Measurements from ENCODE around the gene TAF9B. TPM values are rescaled to one million over a fixed set of nuclear protein-coding genes. Genes with fewer than 3 reads are reported as not detected.
A peak's percentile ranks its signal among the peaks of the same experiment; 100 is the strongest.

TAF9B gene
- polyA plus RNA-seq, 1 donor from 2014 or later, result 49.1 TPM

- no peaks in the 10 kb centered on the region for H3F3A ChIP-seq (ENCODE audit: insufficient read depth, low read length, poor library complexity, severe bottlenecking)
- H3K9me3 ChIP-seq (ENCODE audit: low read length), result no peaks in the 10 kb centered on the region
- no peak overlapping the region for H3K4me3 ChIP-seq (ENCODE audit: low read length)
- H3K9me2 ChIP-seq (ENCODE audit: insufficient read depth, low read length), result no peaks in the 10 kb centered on the region
- H4K20me1 ChIP-seq (ENCODE audit: insufficient read depth), result no peaks in the 10 kb centered on the region
- H3K36me3 ChIP-seq (ENCODE audit: insufficient read depth, low read length), result no peaks in the 10 kb centered on the region
- H3K9ac ChIP-seq (ENCODE audit: low read length), result no peak overlapping the region
- H3K79me2 ChIP-seq (replicated peaks; ENCODE audit: insufficient read depth, low read length), result peaks cover 35% of the 10 kb centered on the region
- TF ChIP-seq MXI1 (conservative IDR thresholded peaks at IDR 0.05; ENCODE audit: poor library complexity, severe bottlenecking), result no peak
- no peak for TF ChIP-seq POLR2AphosphoS5 (IDR thresholded peaks at IDR 0.05)
- TF ChIP-seq EP300 (conservative IDR thresholded peaks at IDR 0.05; ENCODE audit: poor library complexity, severe bottlenecking), result no peak
- TF ChIP-seq RAD21 (conservative IDR thresholded peaks at IDR 0.05), result no peak
- no peak for TF ChIP-seq TAF1 (IDR thresholded peaks at IDR 0.05; ENCODE audit: low read depth)
- no peak for TF ChIP-seq EZH2 (IDR thresholded peaks at IDR 0.05; ENCODE audit: borderline replicate concordance, insufficient read depth, low read length, poor library complexity, severe bottlenecking)
- no peak for TF ChIP-seq SMC3 (conservative IDR thresholded peaks at IDR 0.05; ENCODE audit: poor library complexity)
- no peak overlapping the region for H2AFZ ChIP-seq (ENCODE audit: low read depth, low read length)
- H3K27me3 ChIP-seq (ENCODE audit: insufficient read depth, low read depth, low read length), result no peaks in the 10 kb centered on the region
- no peak overlapping the region for H3K27ac ChIP-seq (ENCODE audit: low read length)
- no peak overlapping the region for H3K4me2 ChIP-seq (ENCODE audit: low read length)
Measured at GRCh38 chrX:78109458-78109857, 30.0 kb downstream of the TAF9B start.

DNA sequence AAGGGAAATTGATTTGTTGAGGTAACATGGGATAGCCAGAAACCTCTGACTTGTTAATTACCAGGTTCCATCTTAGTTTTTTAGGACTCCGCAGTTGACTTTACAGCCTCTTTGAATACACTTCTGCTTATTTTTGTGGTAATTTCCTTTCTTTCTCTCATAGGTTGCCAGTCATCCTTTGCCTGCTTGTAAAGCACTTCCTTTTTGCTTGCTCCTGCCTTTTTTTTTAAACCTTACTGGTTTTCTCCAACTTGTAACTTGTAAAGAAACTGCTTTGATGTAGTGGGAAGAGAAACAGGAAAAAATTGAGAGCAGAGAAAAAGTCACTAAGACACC is 32.8 kb downstream of the TAF9B start:
- no peaks in the 10 kb centered on the region for H3K36me3 ChIP-seq (ENCODE audit: insufficient read depth, low read length)
- H3K9me3 ChIP-seq (ENCODE audit: low read length), result no peaks in the 10 kb centered on the region
- H4K20me1 ChIP-seq (ENCODE audit: insufficient read depth), result no peaks in the 10 kb centered on the region
- no peak overlapping the region for H3K27ac ChIP-seq (ENCODE audit: low read length)
- H3K79me2 ChIP-seq (replicated peaks; ENCODE audit: insufficient read depth, low read length), result peaks cover 35% of the 10 kb centered on the region
- no peaks in the 10 kb centered on the region for H3F3A ChIP-seq (ENCODE audit: insufficient read depth, low read length, poor library complexity, severe bottlenecking)
- H3K9ac ChIP-seq (ENCODE audit: low read length), result no peak overlapping the region
- TF ChIP-seq POLR2AphosphoS5 (IDR thresholded peaks at IDR 0.05), result no peak
- TF ChIP-seq RAD21 (conservative IDR thresholded peaks at IDR 0.05), result no peak
- TF ChIP-seq, protein P1, sequence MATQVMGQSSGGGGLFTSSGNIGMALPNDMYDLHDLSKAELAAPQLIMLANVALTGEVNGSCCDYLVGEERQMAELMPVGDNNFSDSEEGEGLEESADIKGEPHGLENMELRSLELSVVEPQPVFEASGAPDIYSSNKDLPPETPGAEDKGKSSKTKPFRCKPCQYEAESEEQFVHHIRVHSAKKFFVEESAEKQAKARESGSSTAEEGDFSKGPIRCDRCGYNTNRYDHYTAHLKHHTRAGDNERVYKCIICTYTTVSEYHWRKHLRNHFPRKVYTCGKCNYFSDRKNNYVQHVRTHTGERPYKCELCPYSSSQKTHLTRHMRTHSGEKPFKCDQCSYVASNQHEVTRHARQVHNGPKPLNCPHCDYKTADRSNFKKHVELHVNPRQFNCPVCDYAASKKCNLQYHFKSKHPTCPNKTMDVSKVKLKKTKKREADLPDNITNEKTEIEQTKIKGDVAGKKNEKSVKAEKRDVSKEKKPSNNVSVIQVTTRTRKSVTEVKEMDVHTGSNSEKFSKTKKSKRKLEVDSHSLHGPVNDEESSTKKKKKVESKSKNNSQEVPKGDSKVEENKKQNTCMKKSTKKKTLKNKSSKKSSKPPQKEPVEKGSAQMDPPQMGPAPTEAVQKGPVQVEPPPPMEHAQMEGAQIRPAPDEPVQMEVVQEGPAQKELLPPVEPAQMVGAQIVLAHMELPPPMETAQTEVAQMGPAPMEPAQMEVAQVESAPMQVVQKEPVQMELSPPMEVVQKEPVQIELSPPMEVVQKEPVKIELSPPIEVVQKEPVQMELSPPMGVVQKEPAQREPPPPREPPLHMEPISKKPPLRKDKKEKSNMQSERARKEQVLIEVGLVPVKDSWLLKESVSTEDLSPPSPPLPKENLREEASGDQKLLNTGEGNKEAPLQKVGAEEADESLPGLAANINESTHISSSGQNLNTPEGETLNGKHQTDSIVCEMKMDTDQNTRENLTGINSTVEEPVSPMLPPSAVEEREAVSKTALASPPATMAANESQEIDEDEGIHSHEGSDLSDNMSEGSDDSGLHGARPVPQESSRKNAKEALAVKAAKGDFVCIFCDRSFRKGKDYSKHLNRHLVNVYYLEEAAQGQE (IDR thresholded peaks at IDR 0.05; ENCODE audit: borderline replicate concordance), result no peak
- TF ChIP-seq EZH2 (IDR thresholded peaks at IDR 0.05; ENCODE audit: borderline replicate concordance, insufficient read depth, low read length, poor library complexity, severe bottlenecking), result no peak
- no peak for TF ChIP-seq CTCF (IDR thresholded peaks at IDR 0.05; ENCODE audit: poor library complexity, severe bottlenecking)
- no peak for TF ChIP-seq MXI1 (conservative IDR thresholded peaks at IDR 0.05; ENCODE audit: poor library complexity, severe bottlenecking)
- no peak for TF ChIP-seq TAF1 (IDR thresholded peaks at IDR 0.05; ENCODE audit: low read depth)
- TF ChIP-seq EP300 (conservative IDR thresholded peaks at IDR 0.05; ENCODE audit: poor library complexity, severe bottlenecking), result no peak
- no peak for TF ChIP-seq SMC3 (conservative IDR thresholded peaks at IDR 0.05; ENCODE audit: poor library complexity)
- H3K9me2 ChIP-seq (ENCODE audit: insufficient read depth, low read length), result no peaks in the 10 kb centered on the region
- no peak overlapping the region for H2AFZ ChIP-seq (ENCODE audit: low read depth, low read length)
- H3K4me2 ChIP-seq (ENCODE audit: low read length), result no peak overlapping the region
- H3K4me3 ChIP-seq (ENCODE audit: low read length), result peak overlapping the region; percentile 83
- H3K27me3 ChIP-seq (ENCODE audit: insufficient read depth, low read depth, low read length), result no peaks in the 10 kb centered on the region

All from neural cell (in vitro differentiated cells).